Left ventricle myocardium inferior (tissue), 1 donor: ENCODE data around the gene CBY1. TPM values are rescaled to one million over a fixed set of nuclear protein-coding genes. Genes with fewer than 3 reads are reported as not detected.
"Not testable (repeated sequence)": the region's sequence is repeated elsewhere in the genome, so short reads cannot be mapped to it uniquely, and the experiment has no call there.

Experiments
- DNase-seq: peaks from one replicate; pipeline ENCODE4 v3.0.0-alpha.2; 2020
- H3K27ac ChIP-seq: fragments of 200-600 bp; replicated peaks from 2 replicates; pipeline ENCODE4 v1.8.0; 2021
- H3K27me3 ChIP-seq: fragments of 200-600 bp; 2 replicates; pipeline ENCODE4 v1.8.0; 2021; ENCODE audit warnings: low read depth
- H3K36me3 ChIP-seq: fragments of 200-600 bp; 2 replicates; pipeline ENCODE4 v1.8.0; 2021
- H3K4me1 ChIP-seq: fragments of 200-600 bp; 2 replicates; pipeline ENCODE4 v1.8.0; 2021
- H3K4me3 ChIP-seq: fragments of 200-600 bp; 2 replicates; pipeline ENCODE4 v1.8.0; 2021; ENCODE audit warnings: mild to moderate bottlenecking, moderate library complexity
- H3K9me3 ChIP-seq: fragments of 200-600 bp; replicated peaks from 2 replicates; pipeline ENCODE4 v1.8.0; 2021
- CTCF ChIP-seq: fragments of 200-600 bp; IDR thresholded peaks from 2 replicates; pipeline ENCODE4 v1.8.0; 2021; ENCODE audit warnings: antibody characterized with exemption, mild to moderate bottlenecking, borderline replicate concordance
- intact Hi-C: fragments of 100-400 bp; cut with micrococcal nuclease; formaldehyde crosslinking; loops from one replicate; pipeline ENCODE4 v1.11.0; 2022
- total RNA-seq: library from RNA; stranded (reverse); fragmentation: NEBNext Ultra II Directional; extraction: Animal tissue kit (Norgen Biotek cat#: 25700); gene quantifications from one replicate; pipeline ENCODE4 v1.2.1, GENCODE V29; 2021
- donor health status: DM: no; HTN: yes; CAD: no; lungs with severe emphysema.

The CBY1 gene
- total RNA-seq, 1 donor from 2014 or later = 44.4 TPM

GRCh38 chr22:38638728-38639127, 17.7 kb upstream of the CBY1 start:
- no peak for TF ChIP-seq CTCF
- intact Hi-C loops = no loop called here
- Histone ChIP-seq H3K4me1 (no peaks in the 10 kb centered on the region), H3K4me3 (no peak overlapping the region), H3K36me3 (no peaks in the 10 kb centered on the region), H3K9me3 (no peaks in the 10 kb centered on the region), H3K27ac (no peak overlapping the region), H3K27me3 (no peaks in the 10 kb centered on the region)
- no peak for DNase-seq

GRCh38 chr22:38641476-38642040, 14.9 kb upstream of the CBY1 start:
- Histone ChIP-seq H3K9me3 (no peaks in the 10 kb centered on the region), H3K4me3 (no peak overlapping the region), H3K27me3 (no peaks in the 10 kb centered on the region), H3K4me1 (no peaks in the 10 kb centered on the region), H3K27ac (no peak overlapping the region), H3K36me3 (no peaks in the 10 kb centered on the region)
- no peak for DNase-seq
- intact Hi-C loops = no loop called here
- no peak for TF ChIP-seq CTCF

- H3K27me3 ChIP-seq, H3K9me3 ChIP-seq, DNase-seq, H3K27ac ChIP-seq, H3K36me3 ChIP-seq, H3K4me1 ChIP-seq, H3K4me3 ChIP-seq, intact Hi-C loops: not testable (repeated sequence)
Observed at GRCh38 chr22:38644245-38644644, 12.2 kb upstream of the CBY1 start.

GRCh38 chr22:38645430-38645829, 11.0 kb upstream of the CBY1 start:
- Histone ChIP-seq H3K27ac (no peak overlapping the region), H3K4me1 (no peaks in the 10 kb centered on the region), H3K9me3 (no peaks in the 10 kb centered on the region), H3K4me3 (no peak overlapping the region), H3K27me3 (no peaks in the 10 kb centered on the region), H3K36me3 (no peaks in the 10 kb centered on the region)
- no peak for TF ChIP-seq CTCF
- no peak for DNase-seq
- intact Hi-C loops = no loop called here

GRCh38 chr22:38649841-38650522, 6.5 kb upstream of the CBY1 start:
- H3K4me1 ChIP-seq = no peaks in the 10 kb centered on the region
- intact Hi-C loops = no loop called here
- DNase-seq = no peak

More at GRCh38 chr22:38649841-38650522, 6.5 kb upstream of the CBY1 start:
- Histone ChIP-seq H3K9me3 (no peaks in the 10 kb centered on the region), H3K27ac (no peak overlapping the region), H3K36me3 (no peaks in the 10 kb centered on the region), H3K27me3 (no peaks in the 10 kb centered on the region), H3K4me3 (no peak overlapping the region)
- TF ChIP-seq CTCF = no peak
